Hypothalamus (tissue), 51 donors: Measurements from ENCODE around the gene BBLN.

Experiments
- DNase-seq, 51 donors: peaks; one replicate each; lab custom pipeline; 2025; lab: John Stamatoyannopoulos, UW

BBLN gene

DNA sequence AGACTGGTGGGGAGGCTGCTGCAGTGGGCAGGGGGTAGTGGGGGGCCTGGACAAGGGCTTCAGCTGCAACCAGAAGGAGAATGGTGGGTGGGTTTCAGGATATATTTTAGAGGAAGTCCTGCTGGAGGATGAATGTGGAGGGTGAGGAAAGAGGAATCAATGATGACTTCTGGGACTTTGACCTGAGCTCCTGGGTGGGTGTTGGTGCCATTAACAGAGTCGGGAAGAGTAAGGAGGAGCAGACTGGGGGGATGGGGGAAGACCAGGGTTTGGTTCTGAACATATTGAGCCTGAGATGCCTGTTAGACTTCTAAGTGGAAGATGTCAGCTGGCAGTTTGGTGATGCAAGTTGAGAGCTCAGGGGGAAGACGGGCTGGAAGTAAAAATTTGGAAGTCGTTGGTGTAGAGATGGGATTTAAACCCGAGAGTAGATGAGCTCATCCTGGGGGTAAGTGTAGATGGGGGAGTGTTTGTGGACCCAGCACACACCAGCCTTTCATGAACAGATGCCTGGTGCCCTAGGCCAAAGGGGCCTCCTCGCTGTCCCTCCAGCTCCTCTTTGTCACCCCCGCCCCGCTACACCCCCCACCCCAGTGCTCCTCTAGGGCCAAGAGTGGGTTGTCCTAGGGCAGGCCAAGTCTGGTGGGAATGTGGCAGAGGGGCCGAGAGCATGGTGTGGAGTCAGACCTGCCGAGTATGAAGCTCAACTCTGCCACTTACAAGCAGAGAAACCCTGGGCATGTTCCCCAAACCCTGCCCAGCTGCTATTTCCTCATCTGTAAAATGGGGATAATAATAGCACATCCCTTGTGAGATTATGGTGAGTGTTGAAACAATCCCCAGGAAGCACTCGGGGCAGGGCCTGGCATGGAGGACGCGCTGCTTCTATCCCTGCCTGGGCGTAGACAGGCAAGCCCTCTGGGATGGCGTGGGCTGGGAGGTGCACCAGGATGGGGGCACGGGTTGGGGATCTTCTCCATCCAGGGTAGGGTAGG lies 47.1 kb downstream of the BBLN start:
- DNase-seq = no peak

DNA sequence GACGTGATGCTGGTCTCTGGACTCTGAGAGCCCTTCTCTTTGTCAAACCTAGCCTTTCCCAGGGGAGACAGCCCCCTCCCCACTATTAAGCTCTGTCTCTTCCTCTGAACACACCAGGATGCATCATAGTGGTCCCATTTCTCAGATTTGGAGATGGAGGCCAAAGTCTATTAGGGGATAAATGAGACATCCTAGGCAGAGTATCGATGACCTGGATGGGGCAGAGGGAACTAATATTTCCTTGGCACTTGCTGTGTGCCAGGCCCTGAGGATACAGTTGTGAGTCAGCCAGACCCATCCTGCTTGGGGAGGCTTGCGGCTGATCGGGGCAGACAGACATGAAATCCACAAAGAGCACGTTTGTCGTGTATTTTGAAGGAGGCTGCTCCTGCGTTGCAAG lies 48.3 kb downstream of the BBLN start:
- no peak for DNase-seq

DNA sequence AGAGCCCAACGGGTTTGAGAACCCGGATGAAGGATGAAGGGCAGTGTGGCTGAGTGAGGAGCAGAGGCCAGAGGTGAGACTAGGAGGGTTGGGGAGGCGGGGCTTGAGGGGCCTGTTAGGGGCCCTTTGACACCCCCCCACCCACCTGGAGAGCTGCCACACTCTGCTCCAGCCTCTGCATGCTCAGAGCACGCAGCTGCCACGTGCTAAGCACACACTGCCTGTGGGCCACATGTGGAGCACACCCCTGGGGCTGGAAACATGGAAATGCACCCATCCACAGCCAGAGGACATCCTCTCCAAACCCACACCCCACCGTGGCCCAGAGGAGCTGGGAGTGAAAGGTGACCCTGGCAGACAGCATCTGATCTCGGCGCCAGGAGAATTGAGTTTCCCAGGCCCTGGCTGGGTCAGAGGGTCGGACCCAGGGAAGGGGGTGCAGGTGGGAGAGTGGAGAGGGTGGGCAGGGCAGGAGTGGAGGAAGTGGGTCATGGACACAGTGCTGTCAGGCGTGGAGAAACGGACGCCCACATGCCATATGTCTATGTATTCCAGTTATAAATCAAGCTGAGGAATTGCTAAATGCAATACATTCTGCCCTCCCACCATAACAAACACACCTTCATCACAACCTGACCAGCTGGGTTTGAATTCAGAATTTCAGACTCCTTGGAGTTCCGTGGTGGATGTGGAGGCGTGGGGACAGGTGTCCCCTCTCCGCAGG lies 49.0 kb downstream of the BBLN start:
- no peak for DNase-seq

DNA sequence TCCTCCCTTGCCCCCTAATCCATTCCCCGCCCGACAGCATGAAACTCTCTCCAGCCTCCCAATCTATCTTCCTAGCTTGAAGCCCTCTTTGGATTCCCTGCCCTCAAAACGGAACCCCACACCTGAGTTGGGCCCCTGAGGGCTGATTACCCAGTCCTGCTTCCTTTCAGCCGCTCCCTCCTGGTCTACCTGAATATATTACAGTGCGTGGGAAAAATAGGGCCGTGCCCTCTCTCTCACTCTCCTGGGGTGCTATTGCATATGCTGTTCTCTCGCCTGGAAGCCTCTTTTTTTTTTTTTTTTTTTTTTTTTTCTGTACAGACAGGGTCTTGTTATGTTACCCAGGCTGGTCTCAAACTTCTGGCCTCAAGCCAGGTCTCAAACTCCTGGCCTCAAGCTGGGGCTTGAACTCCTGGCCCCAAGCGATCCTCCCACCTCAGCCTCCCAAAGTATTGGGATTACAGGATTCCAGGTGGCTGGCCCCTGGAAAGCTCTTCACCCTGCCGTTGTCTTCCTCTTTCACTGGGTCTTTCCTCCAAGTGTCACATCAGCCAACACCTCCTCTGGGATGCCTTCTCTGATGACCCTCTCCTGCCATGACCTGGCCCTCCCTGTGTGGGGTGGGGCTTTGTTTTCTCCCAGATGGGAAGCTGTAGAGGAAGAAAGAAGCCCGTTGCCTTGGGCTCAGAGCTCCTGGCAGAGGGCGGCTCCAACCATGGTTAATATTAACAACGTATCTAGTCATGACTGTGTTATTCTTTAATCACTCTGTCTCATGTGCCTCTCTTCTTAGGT lies 51.3 kb downstream of the BBLN start:
- DNase-seq = no peak

DNA sequence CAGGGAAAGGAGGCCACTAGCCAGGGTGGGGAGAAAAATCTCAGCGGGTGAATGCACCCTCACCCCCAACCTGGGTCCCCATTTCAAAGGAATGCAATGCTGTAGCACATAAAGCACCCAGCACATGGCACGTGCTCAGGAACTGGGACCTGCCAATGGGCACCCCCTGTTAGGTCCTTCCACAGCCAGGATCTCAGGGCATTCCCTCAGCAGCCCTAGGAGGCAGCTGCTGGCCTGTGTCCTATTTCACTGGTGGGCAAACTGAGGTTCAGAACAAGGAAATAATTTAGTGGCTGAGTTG lies 51.9 kb downstream of the BBLN start:
- DNase-seq = no peak
